GM21423 (cell line): ENCODE data around the gene MMP23B.

ENCODE experiments used
- ATAC-seq: cut with Tn5 transposase; IDR thresholded peaks from one replicate; pipeline ENCODE4 v1.9.1; 2021; ENCODE audit warnings: mild to moderate bottlenecking, moderate library complexity; ENCODE audit not compliant: unreplicated experiment

MMP23B gene

DNA sequence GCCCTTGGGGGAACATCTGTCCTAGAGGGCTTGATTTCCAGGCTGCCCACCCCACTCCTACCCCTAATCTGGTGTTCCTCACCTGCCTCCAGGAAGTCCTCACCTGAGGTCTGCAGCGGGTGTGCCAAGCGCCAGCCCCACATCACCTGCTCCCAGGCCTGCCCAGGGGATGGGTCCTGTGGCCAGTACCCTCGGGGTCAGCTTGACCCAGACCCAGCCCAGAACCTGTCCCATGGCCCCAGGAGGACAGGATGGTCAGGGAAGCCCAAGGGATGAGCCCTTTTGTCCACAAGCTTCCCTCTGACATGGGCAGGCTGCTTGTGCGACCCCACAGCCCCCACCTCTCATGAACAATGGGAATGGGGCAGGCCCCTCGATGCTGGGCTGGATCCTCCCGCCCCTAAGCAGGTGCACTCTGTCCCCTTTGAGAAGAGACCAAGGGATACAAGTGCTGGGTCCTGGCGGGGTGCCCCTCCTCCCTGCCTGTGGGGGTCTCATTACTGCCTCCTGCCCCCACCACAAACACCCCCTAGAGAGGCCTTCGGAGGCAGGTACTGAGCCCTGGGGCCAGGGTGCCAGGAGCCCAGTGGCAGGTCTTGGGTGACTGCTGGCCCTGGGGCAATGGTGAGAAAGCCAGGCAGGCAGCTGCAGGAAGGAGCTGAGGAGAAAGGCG lies 13.4 kb upstream of the MMP23B start:
- no peak for ATAC-seq

GRCh38 chr1:1619917-1620361 lies 12.0 kb upstream of the MMP23B start:
- no peak for ATAC-seq

- ATAC-seq, result no peak
Observed at GRCh38 chr1:1620433-1621139, 11.4 kb upstream of the MMP23B start.

GRCh38 chr1:1621173-1622009 lies 10.6 kb upstream of the MMP23B start:
- no peak for ATAC-seq

GRCh38 chr1:1622010-1622787 lies 9.8 kb upstream of the MMP23B start:
- no peak for ATAC-seq

- no peak for ATAC-seq
Observed at GRCh38 chr1:1622788-1623094, 9.2 kb upstream of the MMP23B start.

GRCh38 chr1:1623181-1623630 lies 8.8 kb upstream of the MMP23B start:
- ATAC-seq, result no peak

DNA sequence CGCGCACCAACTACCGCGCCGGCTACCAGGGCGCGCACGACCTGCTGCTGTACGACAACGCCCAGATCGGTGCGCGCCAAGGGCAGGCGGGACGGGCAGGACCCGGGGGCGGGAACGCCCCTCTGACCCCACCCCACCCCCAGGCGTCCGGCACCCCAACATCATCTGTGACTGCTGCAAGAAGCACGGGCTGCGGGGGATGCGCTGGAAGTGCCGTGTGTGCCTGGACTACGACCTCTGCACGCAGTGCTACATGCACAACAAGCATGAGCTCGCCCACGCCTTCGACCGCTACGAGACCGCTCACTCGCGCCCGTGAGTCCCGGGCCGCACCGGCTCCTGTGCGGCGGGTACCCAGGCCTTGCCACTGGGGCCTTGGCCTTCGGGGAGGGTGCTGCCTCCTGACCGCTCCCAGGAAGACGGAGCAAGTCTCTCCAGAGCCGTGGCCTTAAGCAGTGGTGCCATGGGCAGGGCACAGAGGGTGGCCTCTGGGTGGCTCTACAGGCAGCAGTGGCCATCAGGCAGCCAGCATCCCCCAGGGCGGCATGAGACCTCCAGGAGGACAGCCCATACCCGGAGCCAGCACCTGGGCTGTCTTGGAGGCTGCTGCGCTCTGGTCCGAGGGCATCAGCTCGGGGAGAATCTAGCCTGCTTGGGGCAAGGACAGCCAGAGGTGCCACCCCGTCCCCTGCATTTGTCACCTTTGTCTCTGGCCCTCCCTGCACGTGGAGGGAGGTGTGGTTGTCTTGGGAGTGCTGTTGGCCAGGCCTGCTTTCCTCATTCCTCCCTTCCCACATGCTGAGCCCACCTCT lies 8.1 kb upstream of the MMP23B start:
- no peak for ATAC-seq

DNA sequence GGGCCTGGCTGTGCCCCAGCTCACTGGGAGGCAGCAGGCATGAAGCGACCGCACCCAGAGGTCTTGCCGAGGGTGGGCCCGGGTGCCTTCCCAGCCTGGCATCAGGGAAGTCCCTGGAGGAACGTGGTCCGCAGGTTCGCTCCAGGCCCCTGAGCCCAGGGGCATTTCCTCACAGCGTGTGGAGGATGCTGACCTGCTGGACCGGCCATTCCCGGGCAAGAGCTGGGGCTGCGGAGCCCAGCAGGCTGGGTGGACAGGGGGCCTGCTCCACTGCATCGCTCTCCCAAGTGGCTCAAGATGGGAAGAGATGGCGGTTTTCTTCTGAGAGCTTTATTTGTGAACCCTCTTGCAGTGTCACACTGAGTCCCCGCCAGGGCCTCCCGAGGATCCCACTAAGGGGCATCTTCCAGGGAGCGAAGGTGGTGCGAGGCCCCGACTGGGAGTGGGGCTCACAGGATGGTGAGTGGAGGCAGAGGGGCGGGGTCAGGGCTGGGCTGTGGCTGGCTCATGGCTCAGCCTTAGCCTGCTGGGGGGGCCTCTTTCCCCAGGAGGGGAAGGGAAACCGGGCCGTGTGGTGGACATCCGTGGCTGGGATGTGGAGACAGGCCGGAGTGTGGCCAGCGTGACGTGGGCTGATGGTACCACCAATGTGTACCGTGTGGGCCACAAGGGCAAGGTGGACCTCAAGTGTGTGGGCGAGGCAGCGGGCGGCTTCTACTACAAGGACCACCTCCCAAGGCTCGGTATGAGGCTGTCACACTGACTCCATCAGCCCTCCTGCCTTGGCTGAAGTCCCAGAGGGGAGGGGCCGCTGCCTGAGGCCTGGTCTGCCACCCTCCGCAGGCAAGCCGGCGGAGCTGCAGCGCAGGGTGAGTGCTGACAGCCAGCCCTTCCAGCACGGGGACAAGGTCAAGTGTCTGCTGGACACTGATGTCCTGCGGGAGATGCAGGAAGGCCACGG lies 7.2 kb upstream of the MMP23B start:
- no peak for ATAC-seq

DNA sequence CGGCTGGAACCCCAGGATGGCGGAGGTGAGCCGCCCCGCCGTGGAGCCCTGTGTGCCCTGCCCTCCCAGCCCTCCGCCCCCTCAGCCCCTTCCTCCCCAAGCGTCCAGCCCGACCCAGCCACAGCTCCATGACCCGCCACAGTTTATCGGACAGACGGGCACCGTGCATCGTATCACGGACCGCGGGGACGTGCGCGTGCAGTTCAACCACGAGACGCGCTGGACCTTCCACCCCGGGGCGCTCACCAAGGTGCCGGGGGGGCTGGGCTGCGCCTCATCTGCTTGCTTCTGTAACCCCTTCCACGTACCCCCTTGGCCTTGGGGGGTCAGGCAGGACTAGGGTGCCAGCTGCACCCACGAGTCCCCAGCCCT lies 6.6 kb upstream of the MMP23B start:
- no peak for ATAC-seq

- ATAC-seq, result no peak
Observed at GRCh38 chr1:1625824-1626206, 6.2 kb upstream of the MMP23B start.

- no peak for ATAC-seq
Observed at GRCh38 chr1:1626207-1627141, 5.5 kb upstream of the MMP23B start.

DNA sequence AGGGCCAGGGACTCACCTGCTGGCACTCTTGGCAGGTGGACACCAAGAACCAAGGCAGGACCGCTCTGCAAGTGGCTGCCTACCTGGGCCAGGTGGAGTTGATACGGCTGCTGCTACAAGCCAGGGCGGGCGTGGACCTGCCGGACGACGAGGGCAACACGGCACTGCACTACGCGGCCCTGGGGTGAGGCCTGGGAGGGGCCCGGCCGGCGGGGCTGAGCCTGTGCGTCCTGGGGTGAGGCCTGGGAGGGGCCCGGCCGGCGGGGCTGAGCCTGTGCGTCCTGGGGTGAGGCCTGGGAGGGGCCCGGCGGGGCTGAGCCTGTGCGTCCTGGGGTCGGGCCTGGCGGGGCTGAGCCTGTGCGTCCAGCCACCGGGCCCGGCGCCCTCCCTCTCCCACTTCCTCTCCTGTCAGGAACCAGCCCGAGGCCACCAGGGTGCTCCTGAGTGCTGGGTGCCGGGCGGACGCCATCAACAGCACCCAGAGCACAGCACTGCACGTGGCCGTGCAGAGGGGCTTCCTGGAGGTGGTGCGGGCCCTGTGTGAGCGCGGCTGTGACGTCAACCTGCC lies 4.6 kb upstream of the MMP23B start:
- ATAC-seq, result no peak

- no peak for ATAC-seq
Observed at GRCh38 chr1:1627829-1628753, 3.9 kb upstream of the MMP23B start.

GRCh38 chr1:1628754-1629429 lies 3.1 kb upstream of the MMP23B start:
- ATAC-seq, result no peak
